ENCODE results near the gene METTL15.

DNA sequence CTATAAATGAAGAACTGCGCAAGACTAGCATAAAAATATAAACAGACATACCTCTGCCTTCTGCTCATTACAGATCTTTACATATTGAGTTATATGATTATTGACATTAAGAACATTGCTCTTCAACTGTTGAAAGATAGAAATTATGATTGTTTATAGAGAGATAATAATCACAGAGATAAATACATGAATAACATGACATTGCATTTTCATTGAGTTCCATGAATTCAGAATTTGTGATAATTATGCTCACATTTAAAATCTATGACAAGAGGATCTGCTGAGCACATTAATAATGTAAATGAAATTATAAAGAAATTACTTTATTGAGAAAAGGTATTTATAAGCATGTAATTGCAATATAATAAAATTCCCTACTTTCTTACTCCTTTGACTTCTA is 25.1 kb upstream of the METTL15 start:
- TF ChIP-seq CTCF (conservative IDR thresholded peaks at IDR 0.05 in 1 of 2, IDR thresholded peaks at IDR 0.05 in 1 of 2; ENCODE audit: extremely low read depth in 1 of 2, insufficient read depth in 1 of 2, low read depth in 1 of 2, low read length in 2 of 2) = no peak
- TF ChIP-seq EZH2 (IDR thresholded peaks at IDR 0.05; ENCODE audit: borderline replicate concordance, low read length) = no peak
